ENCODE data around the gene MAPK10. TPM values are rescaled to one million over a fixed set of nuclear protein-coding genes. Genes with fewer than 3 reads are reported as not detected.

Gene MAPK10
- total RNA-seq, 1 donor from 2014 or later, result 19.2 TPM

- Mint-ChIP-seq H3K4me3 (ENCODE audit: unreplicated experiment) (no peak overlapping the region), H3K4me1 (ENCODE audit: unreplicated experiment) (peaks cover 45% of the 10 kb centered on the region), H3K27me3 (ENCODE audit: unreplicated experiment) (no peaks in the 10 kb centered on the region), H3K9me3 (ENCODE audit: unreplicated experiment) (no peaks in the 10 kb centered on the region), H3K27ac (ENCODE audit: unreplicated experiment) (no peak overlapping the region), H3K36me3 (ENCODE audit: unreplicated experiment) (peaks cover 6% of the 10 kb centered on the region)
- TF ChIP-seq CTCF (IDR thresholded peaks at IDR 0.05), result no peak
- no peak for DNase-seq (ENCODE audit: extremely low spot score, unreplicated experiment)
These were observed 408.8 kb downstream of the MAPK10 start for GRCh38 chr4:85951099-85951498.

GRCh38 chr4:85946821-85947220 is 413.0 kb downstream of the MAPK10 start:
- Mint-ChIP-seq H3K36me3 (ENCODE audit: unreplicated experiment) (peaks cover 17% of the 10 kb centered on the region), H3K4me3 (ENCODE audit: unreplicated experiment) (no peak overlapping the region), H3K27me3 (ENCODE audit: unreplicated experiment) (no peaks in the 10 kb centered on the region), H3K4me1 (ENCODE audit: unreplicated experiment) (peaks cover 10% of the 10 kb centered on the region), H3K27ac (ENCODE audit: unreplicated experiment) (no peak overlapping the region), H3K9me3 (ENCODE audit: unreplicated experiment) (peaks cover 7% of the 10 kb centered on the region)
- TF ChIP-seq CTCF (IDR thresholded peaks at IDR 0.05), result no peak
- no peak for DNase-seq (ENCODE audit: extremely low spot score, unreplicated experiment)

- H3K4me3 Mint-ChIP-seq (ENCODE audit: unreplicated experiment), result no peak overlapping the region
- H3K27ac Mint-ChIP-seq (ENCODE audit: unreplicated experiment), result no peak overlapping the region
- TF ChIP-seq CTCF (IDR thresholded peaks at IDR 0.05), result no peak
- peaks cover 7% of the 10 kb centered on the region for H3K9me3 Mint-ChIP-seq (ENCODE audit: unreplicated experiment)
- H3K27me3 Mint-ChIP-seq (ENCODE audit: unreplicated experiment), result no peaks in the 10 kb centered on the region
- peaks cover 16% of the 10 kb centered on the region for H3K4me1 Mint-ChIP-seq (ENCODE audit: unreplicated experiment)
- peaks cover 17% of the 10 kb centered on the region for H3K36me3 Mint-ChIP-seq (ENCODE audit: unreplicated experiment)
- no peak for DNase-seq (ENCODE audit: extremely low spot score, unreplicated experiment)
These were observed 417.7 kb downstream of the MAPK10 start for GRCh38 chr4:85942107-85942506.

- H3K4me3 Mint-ChIP-seq (ENCODE audit: unreplicated experiment), result no peak overlapping the region
- no peaks in the 10 kb centered on the region for H3K27me3 Mint-ChIP-seq (ENCODE audit: unreplicated experiment)
These were observed 419.7 kb downstream of the MAPK10 start for GRCh38 chr4:85940151-85940550.

More at GRCh38 chr4:85940151-85940550, 419.7 kb downstream of the MAPK10 start:
- Mint-ChIP-seq H3K27ac (ENCODE audit: unreplicated experiment) (no peak overlapping the region), H3K36me3 (ENCODE audit: unreplicated experiment) (peaks cover 13% of the 10 kb centered on the region), H3K9me3 (ENCODE audit: unreplicated experiment) (peaks cover 7% of the 10 kb centered on the region), H3K4me1 (ENCODE audit: unreplicated experiment) (peaks cover 13% of the 10 kb centered on the region)
- DNase-seq (ENCODE audit: extremely low spot score, unreplicated experiment), result no peak
- no peak for TF ChIP-seq CTCF (IDR thresholded peaks at IDR 0.05)

Other genes starting within 250 kb of the MAPK10 start
- 55.7 and 56.0 TPM in 2 replicates for gene PTPN13, start 234.3 kb upstream of the MAPK10 start, total RNA-seq

All from osteocyte (in vitro differentiated cells).